ENCODE results near the gene NAALADL2.

NAALADL2 gene

DNA sequence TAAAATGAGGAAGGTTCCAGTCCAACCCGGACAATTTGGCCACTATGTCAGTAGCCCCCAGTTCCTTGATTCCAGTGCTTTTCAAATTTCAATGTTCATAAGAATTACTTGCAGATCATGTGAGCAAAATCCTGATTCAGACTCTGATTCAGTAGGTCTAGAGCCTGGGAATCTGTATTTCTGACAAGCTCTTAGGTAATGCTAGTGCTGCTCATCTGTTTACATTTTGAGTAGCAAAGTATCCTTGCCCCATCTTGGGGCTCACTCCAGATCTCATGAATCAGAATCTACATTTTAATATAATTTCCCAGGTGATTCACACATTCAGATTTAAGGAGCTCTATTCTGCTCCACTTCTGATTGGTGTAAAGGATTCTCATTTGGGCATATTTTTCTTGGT is 142.0 kb downstream of the NAALADL2 start:
- no peak for DNase-seq

DNA sequence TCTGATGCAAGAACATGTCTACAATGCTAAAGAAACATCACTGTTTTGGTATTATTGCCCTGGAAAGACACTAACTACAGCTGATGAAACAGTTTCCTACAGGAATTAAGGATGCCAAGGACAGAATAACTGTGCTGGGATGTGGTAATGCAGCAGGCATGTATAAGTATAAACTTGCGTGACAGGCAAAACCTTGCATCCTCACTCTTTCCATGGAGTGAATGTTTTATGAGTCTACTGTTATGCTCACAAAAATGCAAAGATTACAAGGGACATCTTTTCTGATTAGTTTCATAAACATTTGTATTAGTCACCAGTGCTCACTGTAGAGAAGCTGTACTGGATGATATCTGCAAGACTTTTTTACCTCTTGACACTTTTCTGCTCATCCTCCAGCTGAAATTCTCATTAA is 143.6 kb downstream of the NAALADL2 start:
- DNase-seq: peak; percentile 99

DNA sequence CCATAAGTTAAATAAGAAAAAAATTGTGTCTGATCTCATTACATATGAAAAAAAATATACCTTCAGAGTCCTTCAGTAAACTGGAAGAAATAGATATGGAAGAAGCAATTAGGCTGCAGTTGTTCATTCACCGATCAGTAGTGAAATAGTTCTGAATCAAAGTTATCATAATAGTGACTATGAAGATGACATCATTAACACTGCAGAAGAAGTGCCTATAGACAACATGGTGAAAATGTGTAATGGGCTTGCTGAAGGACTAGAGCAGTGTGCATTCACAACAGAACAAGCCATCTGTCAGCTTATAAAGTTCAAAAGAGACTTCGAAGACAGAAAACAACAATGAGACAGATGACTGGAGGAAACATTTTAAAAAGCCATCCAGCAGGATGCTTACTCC is 144.5 kb downstream of the NAALADL2 start:
- no peak for DNase-seq

DNA sequence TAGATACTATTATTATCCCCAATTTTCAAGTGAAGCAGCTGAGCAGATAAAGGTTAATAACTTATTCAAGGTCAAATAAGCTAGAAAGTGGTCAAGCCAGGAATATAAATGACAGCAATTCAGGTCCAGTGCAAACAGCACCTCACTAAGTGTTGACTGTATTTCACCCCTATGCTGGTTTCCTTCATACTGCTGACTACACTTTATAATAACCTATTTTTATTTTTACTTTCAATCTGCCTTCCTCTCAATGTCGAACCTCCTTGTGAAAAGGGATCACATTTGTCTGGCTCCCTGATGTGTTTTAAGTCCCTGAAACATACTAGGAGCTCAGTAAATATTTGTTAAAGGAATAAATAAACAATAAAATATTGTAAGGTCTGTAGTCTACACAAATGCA is 146.1 kb downstream of the NAALADL2 start:
- no peak for DNase-seq

DNA sequence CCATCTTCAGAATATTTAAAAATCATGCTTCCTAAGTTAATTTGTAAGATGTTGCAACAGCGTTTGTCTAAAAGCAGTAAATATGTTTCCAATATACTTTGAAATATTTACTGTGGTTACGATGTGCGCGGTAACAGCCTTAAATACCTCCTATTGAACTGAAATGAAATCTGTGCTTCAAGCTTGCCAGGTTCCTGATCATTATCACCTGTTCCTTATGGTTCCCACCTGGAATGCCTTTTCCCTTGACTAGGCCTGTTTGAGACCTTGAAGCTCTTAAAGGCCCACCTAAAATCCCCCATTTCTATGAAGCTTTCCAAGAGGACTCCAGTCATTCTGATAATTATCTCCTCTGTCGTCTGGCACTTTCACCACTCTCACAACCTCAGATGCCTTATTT is 146.7 kb downstream of the NAALADL2 start:
- DNase-seq: peak; percentile 29

GRCh38 chr3:175007306-175007705 is 148.2 kb downstream of the NAALADL2 start:
- DNase-seq: peak; percentile 51

- no peak for DNase-seq
These were observed 150.2 kb downstream of the NAALADL2 start for GRCh38 chr3:175009295-175009694.

GRCh38 chr3:175015056-175015635 is 156.0 kb downstream of the NAALADL2 start:
- DNase-seq: no peak

DNA sequence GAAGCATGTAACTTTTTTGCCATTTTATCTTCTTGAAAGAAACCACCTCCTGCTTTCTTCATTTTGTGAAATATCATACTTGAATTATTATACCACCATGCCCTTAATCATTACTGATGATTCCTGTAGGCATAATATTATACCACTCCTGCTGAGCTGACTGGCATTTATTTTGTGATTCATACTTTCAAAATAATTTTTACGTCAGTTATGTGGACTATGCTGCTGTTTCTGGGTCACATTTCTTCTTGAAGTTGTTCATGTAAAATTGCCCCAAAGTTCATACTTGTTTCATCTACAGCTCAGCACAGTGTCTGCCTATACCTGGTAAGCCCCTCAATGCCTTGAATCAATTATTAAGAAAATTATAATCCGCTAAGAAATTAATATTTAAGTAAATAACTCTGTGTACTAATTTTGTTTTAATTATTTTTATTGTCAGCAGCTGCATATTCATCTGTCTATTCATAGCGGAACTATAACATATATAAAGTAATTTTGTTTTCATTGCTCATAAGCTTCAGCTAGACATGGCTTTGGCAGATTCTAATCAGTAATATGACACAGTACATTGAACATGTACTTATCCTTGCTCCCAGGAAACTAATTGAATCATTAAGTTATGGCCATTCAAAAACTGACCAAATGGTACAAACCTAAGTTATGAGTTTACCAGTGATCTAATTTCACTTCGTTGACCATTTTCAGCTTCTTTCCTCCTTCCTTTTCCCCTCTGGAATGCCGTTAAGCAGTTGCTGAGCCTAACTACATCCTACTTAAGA is 160.0 kb downstream of the NAALADL2 start:
- DNase-seq: no peak

- DNase-seq: peak; percentile 45
These were observed 161.0 kb downstream of the NAALADL2 start for GRCh38 chr3:175020101-175020500.

- no peak for DNase-seq
These were observed 170.7 kb downstream of the NAALADL2 start for GRCh38 chr3:175029828-175030227.

GRCh38 chr3:175039875-175040274 is 180.7 kb downstream of the NAALADL2 start:
- no peak for DNase-seq

DNA sequence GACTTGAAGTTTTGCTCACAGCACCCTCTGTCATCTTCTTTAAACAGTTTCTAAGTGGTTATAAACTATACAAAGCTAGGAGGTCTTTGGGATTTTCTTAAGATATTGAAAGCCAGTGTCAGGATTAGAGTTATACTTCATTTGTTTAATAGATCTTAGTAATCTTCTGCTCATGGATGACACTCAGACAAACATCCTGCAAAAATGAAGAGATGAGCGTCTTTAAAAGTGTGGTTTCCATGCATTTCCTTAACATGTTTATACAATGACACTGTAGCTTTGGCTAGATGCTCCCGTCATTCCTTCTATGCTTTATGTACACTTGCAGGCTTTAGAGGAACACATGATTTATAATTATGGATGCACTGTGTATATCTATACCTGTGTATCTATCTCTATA is 182.2 kb downstream of the NAALADL2 start:
- peak; percentile 45 for DNase-seq

- DNase-seq: no peak
These were observed 187.5 kb downstream of the NAALADL2 start for GRCh38 chr3:175046601-175047000.

DNA sequence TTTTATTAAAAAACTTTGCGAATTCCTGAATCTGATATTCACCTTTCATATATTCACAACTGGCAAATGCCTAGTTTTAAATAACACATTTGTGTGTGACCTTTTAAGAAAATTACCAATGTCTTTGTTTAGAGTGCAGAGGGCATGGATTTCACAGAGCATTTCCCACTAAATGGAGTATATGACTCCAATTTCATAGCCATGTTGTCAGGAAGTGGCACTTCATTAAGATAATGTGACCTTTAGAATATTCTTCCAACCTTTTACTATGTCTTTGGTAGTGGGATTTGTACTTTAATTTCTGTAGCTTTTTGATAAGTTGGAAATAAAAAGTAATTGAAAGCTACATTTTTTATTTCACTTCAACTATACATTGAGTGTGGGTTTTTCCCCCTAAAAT is 188.7 kb downstream of the NAALADL2 start:
- DNase-seq: no peak

DNA sequence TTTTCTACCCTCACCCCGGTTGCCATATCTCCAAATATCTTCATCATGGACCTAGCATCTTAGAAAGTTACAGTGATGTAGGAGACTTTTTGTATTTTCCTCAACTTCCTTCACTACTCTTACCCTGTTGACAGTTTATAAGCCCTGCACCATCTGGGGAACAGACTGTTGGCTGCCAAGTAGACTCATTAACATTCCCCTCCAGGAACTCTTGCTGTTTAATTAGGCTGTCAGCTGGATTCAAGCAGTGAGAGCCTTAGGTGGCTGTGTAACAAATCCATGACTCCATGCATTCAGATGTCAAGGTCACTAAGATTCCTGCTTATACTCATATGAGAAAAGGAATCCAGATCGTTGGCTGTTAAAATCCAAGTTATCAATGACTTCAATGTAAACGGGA is 198.3 kb downstream of the NAALADL2 start:
- DNase-seq: no peak

GRCh38 chr3:175059788-175060187 is 200.7 kb downstream of the NAALADL2 start:
- no peak for DNase-seq

DNA sequence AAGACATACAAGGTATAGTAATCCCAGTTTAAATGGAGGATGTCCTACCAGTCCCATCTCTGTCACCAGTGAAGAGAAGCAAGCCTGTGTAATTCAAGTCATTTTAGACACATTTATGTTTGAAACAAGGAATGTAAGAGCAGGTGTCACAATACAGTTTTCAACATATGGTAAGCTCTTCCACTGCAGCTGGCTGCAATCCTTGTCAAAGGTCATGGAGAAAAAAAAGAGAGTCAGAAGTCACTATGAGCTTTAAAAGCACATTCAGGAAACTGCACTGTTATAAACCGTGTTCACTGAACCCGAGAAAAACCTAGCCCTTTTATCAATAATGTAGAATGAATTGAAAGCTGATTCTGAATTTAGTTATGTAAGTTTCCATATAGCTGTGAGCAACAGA is 206.4 kb downstream of the NAALADL2 start:
- no peak for DNase-seq

DNA sequence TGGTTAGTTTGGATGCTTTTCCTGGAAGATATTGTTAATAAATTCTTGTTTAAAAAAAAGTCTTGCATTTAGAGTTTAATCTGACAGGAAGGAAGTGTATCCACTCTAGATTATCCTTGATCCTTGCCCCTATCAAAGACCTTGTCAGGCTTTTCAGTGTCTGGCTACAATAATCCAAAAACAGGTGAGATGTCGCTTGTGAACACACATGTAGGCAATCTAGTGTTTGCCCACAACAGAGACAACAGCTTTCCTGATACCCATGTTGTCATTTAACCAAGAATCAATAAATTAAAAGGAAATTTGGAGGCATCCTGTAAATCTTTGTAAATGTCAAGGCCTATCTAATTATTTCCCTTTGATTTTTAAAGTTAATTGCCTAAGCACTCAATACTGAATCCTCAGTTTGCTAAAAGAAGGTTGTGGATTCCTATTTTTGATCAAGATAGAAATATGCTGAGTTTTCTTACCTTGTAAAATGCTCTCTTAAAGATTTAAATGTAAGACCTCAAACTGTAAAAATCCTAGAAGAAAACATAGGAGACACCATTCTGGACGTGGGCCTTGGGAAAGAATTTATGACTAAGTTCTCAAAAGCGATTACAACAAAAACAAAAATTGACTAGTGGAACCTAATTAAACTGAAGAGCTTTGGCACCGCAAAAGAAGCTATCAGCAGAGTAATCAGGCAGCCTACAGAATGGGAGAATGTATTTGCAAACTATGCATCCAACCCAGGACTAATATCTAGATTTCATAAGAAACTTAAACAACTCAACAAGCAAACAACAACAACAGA is 207.7 kb downstream of the NAALADL2 start:
- no peak for DNase-seq

DNA sequence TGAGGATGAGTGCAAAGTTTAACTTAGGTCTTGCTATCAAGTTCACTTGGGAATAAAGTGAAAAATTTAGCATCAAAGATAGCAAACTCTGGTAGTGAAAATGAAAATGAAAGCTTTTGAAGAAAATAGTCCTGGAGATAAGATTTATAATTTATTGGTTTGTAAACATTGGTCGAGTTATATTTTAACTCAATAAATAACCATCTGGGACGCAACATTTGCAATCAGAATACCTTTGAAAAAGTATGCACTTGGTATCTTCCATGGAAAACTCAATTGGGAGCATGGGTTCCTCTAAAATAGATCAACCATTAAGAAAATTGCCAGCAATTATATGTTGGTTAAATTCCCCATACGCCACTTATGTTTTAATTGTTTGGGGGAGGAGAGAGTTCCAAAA is 209.5 kb downstream of the NAALADL2 start:
- DNase-seq: no peak

- no peak for DNase-seq
These were observed 211.8 kb downstream of the NAALADL2 start for GRCh38 chr3:175070946-175071345.

DNA sequence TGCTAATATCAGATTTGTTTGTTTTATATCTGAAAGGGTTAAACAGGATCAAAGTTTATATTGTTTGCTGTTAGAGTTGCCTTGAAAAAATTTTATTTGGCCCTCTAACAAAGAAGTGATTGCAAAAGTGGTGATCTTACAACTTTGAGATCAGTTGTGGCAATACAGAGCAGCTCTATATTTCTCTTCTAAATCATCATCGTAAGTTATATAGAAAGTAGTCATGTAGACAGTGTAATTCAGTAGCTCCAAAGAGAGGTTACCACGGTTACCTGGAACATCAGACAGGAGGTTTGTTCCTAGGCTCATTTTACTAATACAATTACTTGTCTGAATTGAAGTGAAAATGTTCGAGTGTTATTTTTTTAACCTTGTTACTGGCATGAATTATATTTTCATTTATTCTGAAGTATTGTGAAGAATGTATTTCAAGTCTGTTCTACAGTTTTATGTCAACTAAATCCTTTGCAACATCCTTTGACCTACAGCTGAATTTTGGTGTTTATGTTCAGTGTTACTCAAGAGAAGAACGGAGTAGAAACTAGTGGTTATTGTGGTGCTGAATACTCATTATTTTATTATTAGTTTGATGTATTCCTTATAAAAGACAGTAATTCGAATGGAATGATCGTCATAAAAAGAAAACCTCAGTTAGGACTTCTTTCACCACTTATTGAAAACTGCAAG is 214.2 kb downstream of the NAALADL2 start:
- no peak for DNase-seq

DNA sequence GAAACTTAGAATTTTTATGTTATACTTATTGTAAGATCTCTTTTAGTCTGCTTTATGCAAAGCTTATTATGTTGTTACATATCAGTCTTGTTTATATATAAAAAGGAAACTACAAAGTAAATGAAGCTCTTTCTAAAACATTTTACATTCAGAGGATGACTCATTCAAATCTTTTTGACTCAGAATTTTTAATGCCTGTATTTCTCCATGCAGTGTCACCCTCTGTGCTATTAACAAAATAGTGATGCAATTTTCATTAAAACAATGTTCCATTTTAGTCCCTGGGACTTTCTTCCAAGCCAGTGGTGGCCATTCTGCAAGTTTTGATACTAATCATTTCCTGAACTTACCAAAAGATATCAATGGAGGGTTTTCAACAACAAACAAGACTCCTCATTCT is 216.1 kb downstream of the NAALADL2 start:
- peak; percentile 30 for DNase-seq

Data from fibroblast of skin of scalp (primary cell).